ENCODE measurements around the gene KRT38.
A peak's percentile ranks its signal among the peaks of the same experiment; 100 is the strongest.

The KRT38 gene

DNA sequence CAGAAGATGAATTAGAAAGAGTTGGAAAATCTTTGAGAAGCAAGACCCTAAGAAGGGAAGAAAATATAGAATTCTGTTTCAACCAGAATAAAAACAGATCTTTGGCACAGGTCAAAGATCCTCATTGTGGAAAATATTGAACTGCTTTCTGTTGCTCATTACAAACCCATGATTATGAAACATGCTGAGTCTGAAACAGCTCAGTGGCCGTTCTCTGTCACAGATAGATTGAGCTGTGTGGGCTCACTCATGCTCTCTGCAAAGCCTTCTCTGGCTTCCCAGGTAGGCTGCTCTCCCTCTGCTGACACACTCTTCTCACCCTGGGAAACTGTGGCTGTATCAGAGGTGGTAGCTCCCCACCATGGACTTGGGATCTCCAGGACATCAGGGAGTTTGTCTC lies 3.4 kb upstream of the KRT38 start:
- H3K4me3 ChIP-seq (ENCODE audit: low read depth, low read length): no peak overlapping the region
- TF ChIP-seq CTCF (IDR thresholded peaks at IDR 0.05; ENCODE audit: low read depth, low read length): no peak
- no peak for DNase-seq (ENCODE audit: low read depth, low spot score)
- in situ Hi-C loops (cut with HindIII; ENCODE audit: low sequenced_read_pairs): no loop called here

- in situ Hi-C loops (cut with HindIII; ENCODE audit: low sequenced_read_pairs): no loop called here
- TF ChIP-seq CTCF (IDR thresholded peaks at IDR 0.05; ENCODE audit: low read depth, low read length): no peak
These were observed 2.0 kb upstream of the KRT38 start for GRCh38 chr17:41442739-41443138.

GRCh38 chr17:41439375-41439774 lies 1.4 kb downstream of the KRT38 start:
- TF ChIP-seq CTCF (IDR thresholded peaks at IDR 0.05; ENCODE audit: low read depth, low read length): no peak
- no peak overlapping the region for H3K4me3 ChIP-seq (ENCODE audit: low read depth, low read length)
- in situ Hi-C loops (cut with HindIII; ENCODE audit: low sequenced_read_pairs): no loop called here
- no peak for DNase-seq (ENCODE audit: low read depth, low spot score)

More at GRCh38 chr17:41442739-41443138, 2.0 kb upstream of the KRT38 start:
- H3K4me3 ChIP-seq (ENCODE audit: low read depth, low read length): no peak overlapping the region
- peak; percentile 47 for DNase-seq (ENCODE audit: low read depth, low spot score)

GRCh38 chr17:41437769-41438168 lies 3.0 kb downstream of the KRT38 start:
- no peak for DNase-seq (ENCODE audit: low read depth, low spot score)
- in situ Hi-C loops (cut with HindIII; ENCODE audit: low sequenced_read_pairs): no loop called here
- no peak for TF ChIP-seq CTCF (IDR thresholded peaks at IDR 0.05; ENCODE audit: low read depth, low read length)
- no peak overlapping the region for H3K4me3 ChIP-seq (ENCODE audit: low read depth, low read length)

DNA sequence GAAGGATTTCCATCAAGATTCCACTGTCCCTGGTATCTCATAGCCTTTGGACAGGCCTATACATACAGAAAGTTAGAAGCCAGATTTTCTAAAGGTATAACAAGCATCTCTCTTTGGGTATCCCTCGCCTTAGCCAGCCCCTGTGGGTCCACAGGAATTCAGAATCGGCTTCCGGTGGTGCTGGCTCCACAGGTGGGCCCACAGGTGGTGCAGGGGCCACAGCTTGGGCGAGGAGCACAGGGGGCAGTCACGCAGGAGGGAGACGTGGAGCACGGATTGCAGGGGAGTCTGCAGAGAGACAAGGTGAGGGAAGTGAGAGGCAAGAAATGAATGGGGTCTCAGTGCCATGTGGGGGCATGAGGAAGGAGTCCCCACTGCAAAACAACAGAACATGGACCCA lies 3.5 kb downstream of the KRT38 start:
- no peak for TF ChIP-seq CTCF (IDR thresholded peaks at IDR 0.05; ENCODE audit: low read depth, low read length)
- in situ Hi-C loops (cut with HindIII; ENCODE audit: low sequenced_read_pairs): no loop called here
- no peak overlapping the region for H3K4me3 ChIP-seq (ENCODE audit: low read depth, low read length)
- no peak for DNase-seq (ENCODE audit: low read depth, low spot score)

DNA sequence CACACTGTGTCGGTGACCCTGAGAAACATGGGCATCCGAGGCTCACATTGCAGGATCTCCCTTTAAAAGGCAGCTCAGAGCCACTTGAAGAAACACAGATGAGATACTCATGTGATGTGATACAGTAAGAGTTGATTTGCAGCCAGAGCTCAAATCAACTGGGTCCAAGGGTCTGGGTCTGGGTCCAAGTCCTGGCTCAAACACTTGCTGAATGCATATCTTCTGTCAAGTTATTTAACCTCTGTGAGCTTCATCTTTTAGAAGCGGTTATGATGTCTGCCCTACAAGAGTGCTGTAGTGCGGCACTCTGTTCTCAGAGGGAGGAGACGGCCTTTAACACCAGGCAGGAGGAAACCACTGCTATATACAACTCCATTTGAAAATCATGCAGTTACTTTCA lies 6.4 kb downstream of the KRT38 start:
- no peak for TF ChIP-seq CTCF (IDR thresholded peaks at IDR 0.05; ENCODE audit: low read depth, low read length)
- in situ Hi-C loops (cut with HindIII; ENCODE audit: low sequenced_read_pairs): no loop called here
- H3K4me3 ChIP-seq (ENCODE audit: low read depth, low read length): no peak overlapping the region
- no peak for DNase-seq (ENCODE audit: low read depth, low spot score)

- no peak for DNase-seq (ENCODE audit: low read depth, low spot score)
These were observed 6.8 kb downstream of the KRT38 start for GRCh38 chr17:41434005-41434404.

More at GRCh38 chr17:41434005-41434404, 6.8 kb downstream of the KRT38 start:
- in situ Hi-C loops (cut with HindIII; ENCODE audit: low sequenced_read_pairs): no loop called here
- no peak overlapping the region for H3K4me3 ChIP-seq (ENCODE audit: low read depth, low read length)
- TF ChIP-seq CTCF (IDR thresholded peaks at IDR 0.05; ENCODE audit: low read depth, low read length): no peak

All from astrocyte of the spinal cord (primary cell).